Epidermal melanocyte (primary cell): ENCODE data around the gene NUAK1.

Source experiments
- DNase-seq: peaks from one replicate; pipeline ENCODE4 v3.0.0; 2011; ENCODE audit warnings: low spot score; ENCODE audit not compliant: insufficient read length

The NUAK1 gene

GRCh38 chr12:106084014-106084671 lies 54.6 kb downstream of the NUAK1 start:
- peak; percentile 46 for DNase-seq

DNA sequence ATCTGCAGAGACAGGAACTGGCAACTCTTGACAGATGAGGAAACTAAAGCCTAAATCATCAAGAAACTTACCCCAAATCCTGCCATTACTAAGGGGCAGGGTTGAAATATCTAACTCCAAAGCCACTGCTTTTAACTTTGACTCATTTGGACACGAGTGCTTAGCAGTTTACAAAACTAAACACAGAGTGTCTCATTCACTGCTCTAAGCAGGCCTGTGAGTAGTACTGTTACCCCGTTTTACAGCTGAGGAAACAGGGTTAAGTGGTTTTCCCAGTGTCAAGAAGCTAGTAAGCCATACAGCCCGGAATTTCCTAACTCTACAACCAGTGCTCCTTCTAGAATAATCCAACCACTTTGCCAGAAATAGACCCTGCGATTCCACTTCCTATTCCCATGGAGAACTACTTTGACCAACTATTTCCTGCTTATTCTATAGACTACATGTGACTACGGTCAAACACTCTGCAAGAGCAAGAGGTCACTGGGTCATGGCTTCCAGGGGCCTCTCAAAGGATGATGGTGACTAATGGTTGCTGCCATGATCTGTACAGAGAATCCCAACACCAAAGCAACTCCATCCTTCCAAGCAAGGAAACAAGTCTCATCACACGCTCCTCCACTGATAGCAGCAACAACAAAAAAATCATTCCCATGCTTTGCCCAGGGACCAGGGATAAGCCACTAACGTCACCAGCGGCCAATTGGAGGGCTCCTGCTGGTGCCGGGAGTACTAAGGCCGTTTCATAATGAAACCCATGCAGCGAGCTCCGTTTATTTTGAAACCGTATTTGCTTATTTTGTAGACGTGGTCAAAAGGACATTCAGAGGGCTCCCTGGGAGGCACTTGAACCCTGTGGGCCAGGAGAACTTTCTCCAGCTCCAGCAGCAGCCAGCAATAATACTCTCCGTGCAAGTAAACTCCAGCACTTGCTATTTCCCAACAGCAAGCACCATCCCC lies 56.3 kb downstream of the NUAK1 start:
- no peak for DNase-seq

DNA sequence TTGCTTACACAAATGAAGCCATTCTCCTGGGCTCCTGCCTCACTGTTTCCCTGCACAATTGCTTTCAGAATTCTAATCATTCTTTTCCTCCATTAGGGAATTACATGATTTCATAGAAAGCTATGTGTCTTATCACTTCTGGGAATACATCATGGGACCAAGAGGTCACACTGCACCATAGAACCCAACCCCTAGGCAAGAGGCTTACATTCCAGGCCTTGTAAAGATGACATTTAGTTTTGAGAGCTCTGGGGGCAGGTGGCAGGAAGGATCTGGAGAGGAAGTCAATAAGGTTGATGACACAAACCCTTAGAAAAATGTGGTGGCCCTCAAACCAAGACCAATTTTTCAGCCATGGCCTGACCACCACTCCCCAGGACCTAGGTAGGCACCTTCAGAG lies 57.1 kb downstream of the NUAK1 start:
- no peak for DNase-seq

GRCh38 chr12:106080791-106081170 lies 58.0 kb downstream of the NUAK1 start:
- no peak for DNase-seq

GRCh38 chr12:106080041-106080790 lies 58.5 kb downstream of the NUAK1 start:
- DNase-seq, result peak; percentile 49

DNA sequence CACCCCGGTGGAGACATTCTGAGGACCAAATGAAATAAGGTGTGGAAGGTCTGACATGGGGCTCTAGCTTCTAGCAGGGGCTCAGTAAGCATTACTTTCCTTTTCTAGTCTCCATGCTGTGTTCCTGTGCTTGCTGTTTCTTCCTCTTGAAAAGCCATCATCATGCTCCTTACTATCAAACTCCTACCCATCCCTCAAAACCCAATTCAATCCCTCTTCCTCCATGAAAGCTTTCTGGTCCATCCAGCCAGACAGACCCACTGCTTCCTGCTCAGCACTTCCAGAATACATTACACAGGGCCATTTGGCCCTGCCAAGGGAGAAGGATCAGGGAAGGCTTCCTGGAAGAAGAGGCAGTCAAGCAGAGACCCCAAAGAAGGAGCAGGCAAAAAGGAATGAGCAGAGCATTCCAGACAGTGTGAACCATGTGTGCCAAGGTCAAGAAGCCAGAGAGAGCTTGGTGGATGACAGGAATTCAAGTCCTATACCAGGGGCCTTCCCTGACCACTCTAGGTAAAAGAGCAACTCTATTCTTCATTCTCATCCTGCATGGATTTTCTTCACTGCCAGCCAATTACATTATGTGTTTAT lies 59.5 kb downstream of the NUAK1 start:
- no peak for DNase-seq

DNA sequence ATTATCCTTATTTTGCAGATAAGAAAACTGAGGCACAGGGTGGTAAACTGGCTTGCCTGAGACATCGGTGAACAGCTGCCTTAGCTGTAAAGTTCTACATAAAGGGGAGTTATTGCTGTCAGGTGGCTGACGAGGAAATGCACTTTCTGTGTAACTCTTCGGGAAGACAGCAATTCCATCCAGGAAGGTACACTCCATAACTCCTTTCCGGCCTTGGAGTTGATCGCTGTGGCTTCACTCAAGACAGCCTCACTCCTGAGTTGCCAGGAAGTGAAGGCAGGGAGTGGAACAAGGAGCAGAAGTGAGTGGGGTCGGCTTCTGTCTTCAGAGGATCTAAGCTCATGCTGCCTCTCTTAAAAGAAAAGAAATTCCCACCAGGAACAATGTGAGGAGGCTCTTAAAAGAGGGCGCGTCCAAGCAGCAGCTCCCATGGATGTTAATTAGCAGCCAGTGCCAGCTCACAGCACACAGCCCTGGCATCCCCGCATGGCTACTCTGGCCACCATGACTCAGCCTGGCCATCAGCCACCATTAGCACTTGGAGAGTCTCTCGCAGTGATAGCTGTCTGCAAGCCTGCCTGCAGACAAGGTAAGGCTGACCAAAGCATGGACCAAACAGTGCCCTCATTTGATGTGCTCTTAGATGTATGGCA lies 60.3 kb downstream of the NUAK1 start:
- no peak for DNase-seq

DNA sequence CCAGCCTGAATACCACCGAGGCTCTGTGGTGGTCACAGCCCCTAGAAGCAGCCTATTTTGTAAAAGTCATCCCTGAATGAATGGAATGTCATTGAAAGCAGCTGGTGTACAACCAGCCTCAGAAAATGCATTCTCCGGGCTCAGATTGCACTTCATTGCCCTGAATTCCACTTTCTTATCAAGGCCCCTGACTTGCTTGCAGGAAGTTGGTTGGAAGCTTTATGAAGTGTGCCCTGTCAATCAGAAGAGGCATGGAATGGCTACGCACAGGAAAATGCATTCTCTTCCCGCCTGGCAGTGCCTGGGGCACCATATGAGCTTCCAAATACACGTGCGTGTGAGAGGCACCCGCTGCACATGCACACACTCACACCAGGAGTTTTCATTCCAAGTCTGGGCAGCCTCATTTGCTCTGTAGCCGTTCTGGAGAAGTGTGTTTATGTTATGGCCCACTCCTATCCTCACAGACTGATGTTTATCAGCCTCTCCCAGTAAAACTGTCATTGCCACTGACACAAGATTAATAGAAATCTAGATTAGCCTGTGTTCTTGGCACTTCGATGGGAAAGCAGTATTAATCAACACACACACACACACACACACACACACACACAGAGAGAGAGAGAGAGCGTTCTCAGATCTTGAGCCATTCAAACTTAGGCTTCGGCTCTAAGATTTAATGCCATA lies 63.9 kb downstream of the NUAK1 start:
- DNase-seq, result no peak

DNA sequence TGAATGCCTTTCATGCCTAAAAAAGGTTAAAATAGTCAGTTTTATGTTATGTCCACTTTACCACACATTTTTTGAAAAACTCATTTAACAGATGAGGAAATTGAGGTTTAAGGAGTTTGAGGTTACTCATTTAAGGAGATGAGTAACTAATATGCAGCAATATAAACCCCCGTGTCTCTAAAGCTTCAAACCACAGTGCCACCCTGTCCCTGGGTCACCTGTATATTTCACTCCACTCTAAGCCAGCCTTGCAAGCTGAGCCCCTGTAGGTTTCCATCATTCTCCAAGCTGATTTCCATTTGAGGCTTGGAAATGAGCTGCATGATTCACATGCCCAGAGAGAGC lies 64.4 kb downstream of the NUAK1 start:
- no peak for DNase-seq

- DNase-seq, result no peak
Observed at GRCh38 chr12:106073179-106073578, 65.6 kb downstream of the NUAK1 start.

- DNase-seq, result no peak
Observed at GRCh38 chr12:106072751-106073150, 66.0 kb downstream of the NUAK1 start.

- DNase-seq, result no peak
Observed at GRCh38 chr12:106071686-106072085, 67.1 kb downstream of the NUAK1 start.

DNA sequence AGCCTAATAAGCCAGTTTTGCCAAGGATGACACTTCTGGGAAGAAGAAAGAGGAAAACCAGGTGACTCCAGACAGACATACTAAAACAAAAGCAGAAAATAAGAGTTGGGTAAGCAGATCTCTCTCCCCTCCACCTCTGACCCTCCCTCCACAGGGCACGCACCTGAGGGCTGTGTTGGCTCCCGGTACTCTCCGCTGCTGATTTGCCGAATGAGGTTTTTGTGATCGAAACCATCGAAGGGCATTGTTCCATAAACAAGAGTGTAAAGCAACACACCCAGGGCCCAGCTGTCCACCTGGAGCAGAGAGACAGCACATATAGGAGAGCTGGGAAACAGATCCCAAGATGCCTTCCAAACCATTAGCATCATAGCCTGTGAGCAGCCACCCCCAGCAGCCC lies 68.1 kb downstream of the NUAK1 start:
- DNase-seq, result no peak

- DNase-seq, result no peak
Observed at GRCh38 chr12:106070147-106070546, 68.6 kb downstream of the NUAK1 start.

GRCh38 chr12:106068296-106068695 lies 70.5 kb downstream of the NUAK1 start:
- no peak for DNase-seq

- no peak for DNase-seq
Observed at GRCh38 chr12:106067606-106068205, 71.0 kb downstream of the NUAK1 start.

DNA sequence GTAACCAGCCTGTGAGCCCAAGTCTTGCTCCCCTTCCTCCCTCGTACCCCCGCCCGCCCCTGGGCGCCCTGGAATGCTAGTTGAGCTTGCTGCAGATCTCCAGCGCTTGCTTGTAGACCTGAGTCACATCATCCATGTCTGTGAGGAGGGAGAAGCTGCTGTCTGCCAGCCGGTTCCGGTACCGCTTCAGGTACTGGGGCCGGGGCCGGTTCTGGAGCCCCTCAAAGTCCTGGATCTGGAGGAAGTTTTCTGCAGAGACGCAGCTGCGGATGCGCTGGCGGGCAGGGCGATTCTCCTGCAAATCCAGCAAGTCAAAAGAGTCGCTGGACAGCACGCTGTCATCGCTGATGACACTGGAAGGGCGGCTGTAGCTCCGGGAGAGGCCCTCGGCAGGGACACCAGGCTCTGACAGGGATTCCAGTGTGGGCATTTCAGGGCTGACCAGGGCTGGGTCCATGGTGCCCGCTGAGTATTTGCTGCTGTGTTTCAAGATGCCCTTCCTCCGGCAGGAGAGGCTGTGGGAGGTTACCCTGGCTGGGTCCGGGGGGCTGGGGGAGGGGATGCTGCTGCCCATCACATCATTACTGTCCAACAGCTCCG lies 71.9 kb downstream of the NUAK1 start:
- no peak for DNase-seq

- DNase-seq, result no peak
Observed at GRCh38 chr12:106066051-106066705, 72.6 kb downstream of the NUAK1 start.

DNA sequence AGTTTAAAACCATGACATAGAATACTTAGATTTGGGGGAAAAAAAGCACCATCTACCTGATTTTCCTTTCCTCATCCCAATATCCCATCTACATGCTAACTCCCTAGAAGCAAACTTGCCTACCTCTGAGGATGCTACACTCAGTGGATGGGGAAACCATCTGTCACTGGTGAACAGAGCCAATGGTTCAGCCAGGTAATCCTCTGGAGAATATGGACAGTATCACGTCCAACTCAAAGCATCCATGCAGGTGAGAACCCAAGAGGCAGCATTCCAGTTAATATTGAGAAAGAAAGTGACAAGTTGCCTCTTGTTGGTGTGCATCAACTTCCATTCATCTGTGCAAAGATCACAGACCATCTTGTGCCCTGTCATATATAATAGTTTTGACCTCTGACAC lies 73.2 kb downstream of the NUAK1 start:
- DNase-seq, result no peak

GRCh38 chr12:106064721-106065021 lies 74.1 kb downstream of the NUAK1 start:
- no peak for DNase-seq
